Psoas muscle (tissue), 8 donors: ENCODE results near the gene CNNM3. TPM values are rescaled to one million over a fixed set of nuclear protein-coding genes. Genes with fewer than 3 reads are reported as not detected.
A peak's percentile ranks its signal among the peaks of the same experiment; 100 is the strongest.

ENCODE experiments used
- ATAC-seq, 4 donors: fragments of 200-7000 bp; cut with Tn5 transposase; one replicate each; pipeline ENCODE4 v1.9.1; 2020; ENCODE audit warnings: moderate library complexity in 3 of 4, mild to moderate bottlenecking in 2 of 4
- DNase-seq, 2 donors: peaks; one replicate each; pipeline ENCODE4 v3.0.0-alpha.2; 2020
- H3K27ac ChIP-seq: fragments of 200-600 bp; one replicate; pipeline ENCODE4 v1.8.0; 2022
- H3K27me3 ChIP-seq, 3 donors: fragments of 200-600 bp in 1 of 3; one replicate each; pipeline versions ENCODE4 v1.6.1 to v1.8.0; 2013 to 2022; ENCODE audit warnings: low read length in 2 of 3, mild to moderate bottlenecking in 2 of 3, moderate library complexity in 1 of 3; ENCODE audit not compliant: insufficient read depth in 3 of 3
- H3K36me3 ChIP-seq, 2 donors: fragments of 200-600 bp in 1 of 2; one replicate each; pipeline versions ENCODE4 v1.6.1 to v1.8.0; 2013 to 2022; ENCODE audit warnings: low read depth in 1 of 2, mild to moderate bottlenecking in 1 of 2, moderate library complexity in 1 of 2; ENCODE audit not compliant: insufficient read depth in 1 of 2
- H3K4me1 ChIP-seq: fragments of 200-600 bp; one replicate; pipeline ENCODE4 v1.8.0; 2022
- H3K4me3 ChIP-seq: fragments of 200-600 bp; one replicate; pipeline ENCODE4 v1.8.0; 2022; ENCODE audit warnings: mild to moderate bottlenecking
- H3K9me3 ChIP-seq: fragments of 200-600 bp; one replicate; pipeline ENCODE4 v1.8.0; 2022
- WGBS, 3 donors: extraction: QIAGEN DNeasy Blood & Tissue Kit; methylation state at CpG; one replicate each; pipeline versions ENCODE4 v1.1.6 to v1.1.7; 2013; 5-methylcytosine and 5-hydroxymethylcytosine counted together
- intact Hi-C, 2 donors: fragments of 100-400 bp; cut with DNase I; formaldehyde crosslinking; loops; one replicate each; pipeline versions ENCODE4 v1.11.0 to v1.14.2; 2022
- polyA plus RNA-seq, 3 donors: library from polyadenylated mRNA; stranded (reverse); fragments of 200-250 nt; gene quantifications; one replicate each; pipeline ENCODE4 v1.2.3, GENCODE V29; 2013
- total RNA-seq, 4 donors: library from RNA; stranded (reverse); fragmentation: NEBNext Ultra II Directional in 2 of 4; extraction: Animal tissue kit (Norgen Biotek cat#: 25700) in 2 of 4; gene quantifications; one replicate each; pipeline versions ENCODE4 v1.2.1 to v1.2.4, GENCODE V29; 2021 to 2023
- TF ChIP-seq, protein P1 (sequence below): fragments of 200-600 bp; IDR thresholded peaks from one replicate; pipeline ENCODE4 v1.8.0; 2022; ENCODE audit warnings: antibody characterized with exemption
- donor health status: healthy with polysubstance abuse.
- donor health status: DM: no; HTN: no; CAD: no; lungs with moderate emphysema.
- donor health status: Bipolar disorder and iron deficiency.
- donor health status: healthy.
- donor health status: DM: yes; HTN: yes; CAD: no.
- donor health status: DM: no; HTN: no; CAD: no.
- donor health status: DM: no; HTN: no; CAD: no.
- donor health status: DM: yes; HTN: yes; CAD: no.

Gene CNNM3
- total and polyA plus RNA-seq, 7 donors = 4.2 to 12.6 (median 7.7) TPM

DNA sequence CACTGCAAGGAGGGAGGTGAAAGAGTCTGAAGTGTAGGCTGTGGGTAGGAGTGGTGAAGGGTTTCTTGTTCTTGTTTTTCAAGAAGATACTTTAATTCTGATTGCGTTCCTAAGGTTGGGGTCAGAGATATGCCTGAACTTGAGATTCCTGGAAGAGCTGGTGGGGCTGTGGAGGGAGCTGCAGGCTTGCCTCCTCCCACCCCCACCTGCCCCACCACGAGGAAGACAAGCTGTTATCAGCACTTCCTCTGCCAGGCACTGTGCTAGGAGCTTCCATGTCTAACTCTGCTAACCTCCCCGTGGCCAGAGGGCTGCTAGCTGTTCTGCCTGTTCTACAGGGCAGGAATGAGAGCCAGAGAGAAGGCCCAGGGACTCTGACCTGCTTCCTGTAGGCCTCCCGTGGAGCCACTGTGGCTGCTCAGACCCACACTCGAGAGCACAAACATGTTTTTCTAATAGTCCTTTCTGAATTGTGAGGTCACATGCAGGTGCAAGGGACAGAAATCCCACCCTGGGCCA, 14.0 kb downstream of the CNNM3 start:
- peaks cover 6 to 78% of the 10 kb centered on the region in 2 donors for H3K36me3 ChIP-seq
- 53 to 61% (median 55%) methylated on average over 5 of the region's 5 CpGs for WGBS, 3 donors
- H3K9me3 ChIP-seq = no peaks in the 10 kb centered on the region
- H3K4me3 ChIP-seq = no peak overlapping the region
- peaks cover 19% of the 10 kb centered on the region for H3K4me1 ChIP-seq
- TF ChIP-seq, protein P1, sequence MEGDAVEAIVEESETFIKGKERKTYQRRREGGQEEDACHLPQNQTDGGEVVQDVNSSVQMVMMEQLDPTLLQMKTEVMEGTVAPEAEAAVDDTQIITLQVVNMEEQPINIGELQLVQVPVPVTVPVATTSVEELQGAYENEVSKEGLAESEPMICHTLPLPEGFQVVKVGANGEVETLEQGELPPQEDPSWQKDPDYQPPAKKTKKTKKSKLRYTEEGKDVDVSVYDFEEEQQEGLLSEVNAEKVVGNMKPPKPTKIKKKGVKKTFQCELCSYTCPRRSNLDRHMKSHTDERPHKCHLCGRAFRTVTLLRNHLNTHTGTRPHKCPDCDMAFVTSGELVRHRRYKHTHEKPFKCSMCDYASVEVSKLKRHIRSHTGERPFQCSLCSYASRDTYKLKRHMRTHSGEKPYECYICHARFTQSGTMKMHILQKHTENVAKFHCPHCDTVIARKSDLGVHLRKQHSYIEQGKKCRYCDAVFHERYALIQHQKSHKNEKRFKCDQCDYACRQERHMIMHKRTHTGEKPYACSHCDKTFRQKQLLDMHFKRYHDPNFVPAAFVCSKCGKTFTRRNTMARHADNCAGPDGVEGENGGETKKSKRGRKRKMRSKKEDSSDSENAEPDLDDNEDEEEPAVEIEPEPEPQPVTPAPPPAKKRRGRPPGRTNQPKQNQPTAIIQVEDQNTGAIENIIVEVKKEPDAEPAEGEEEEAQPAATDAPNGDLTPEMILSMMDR = no peak
- DNase-seq = no peak
- no peaks in the 10 kb centered on the region for H3K27me3 ChIP-seq
- intact Hi-C loops = no loop called here
- no peak overlapping the region for H3K27ac ChIP-seq
- no peak for ATAC-seq

DNA sequence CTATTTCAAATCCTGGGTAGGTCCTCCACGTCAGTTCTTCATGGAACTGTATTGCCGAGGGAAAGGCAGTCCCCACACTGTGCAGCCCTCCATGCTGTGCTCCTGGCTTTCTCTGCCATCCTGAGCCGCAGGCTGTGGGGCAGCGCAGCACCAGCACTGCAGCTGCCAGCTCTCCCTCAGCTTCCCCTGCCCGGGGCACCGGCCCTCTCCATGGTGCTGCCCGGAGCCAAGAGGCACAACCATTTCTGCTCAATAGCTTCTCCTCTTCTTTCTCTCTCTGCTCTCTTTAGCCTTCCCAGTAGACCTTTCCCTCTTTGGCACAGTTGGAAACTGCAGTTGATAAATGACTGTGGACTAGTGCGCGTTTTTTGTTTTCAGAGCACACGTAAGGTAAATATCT, 15.6 kb downstream of the CNNM3 start:
- TF ChIP-seq, protein P1 = no peak
- H3K4me3 ChIP-seq = no peak overlapping the region
- intact Hi-C loops = no loop called here
- no peak for DNase-seq
- H3K9me3 ChIP-seq = no peaks in the 10 kb centered on the region
- peaks cover 6 to 63% of the 10 kb centered on the region in 2 donors for H3K36me3 ChIP-seq
- 60 to 74% (median 68%) methylated on average over 10 of the region's 10 CpGs for WGBS, 3 donors
- ATAC-seq = peak in 1 of 4 donors; percentile 2
- no peaks in the 10 kb centered on the region for H3K27me3 ChIP-seq
- peaks cover 19% of the 10 kb centered on the region for H3K4me1 ChIP-seq
- H3K27ac ChIP-seq = peak overlapping the region; percentile 62

DNA sequence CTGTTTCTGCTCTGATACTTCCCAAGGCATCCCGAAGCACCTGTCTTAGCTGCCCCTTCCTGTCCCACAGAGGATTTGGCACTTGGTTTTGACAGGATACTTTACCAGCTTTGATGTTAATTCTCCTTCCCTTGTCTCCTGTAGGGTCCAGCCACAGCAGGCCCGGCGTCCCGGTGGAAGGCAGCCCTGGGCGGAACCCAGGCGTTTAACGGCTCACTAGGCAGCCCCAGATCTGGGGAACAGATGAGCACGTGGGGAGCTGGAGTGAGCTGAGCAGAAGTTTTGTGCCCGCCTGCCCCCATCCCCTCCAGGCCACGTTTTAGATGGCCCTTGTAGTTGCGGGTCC, 16.3 kb downstream of the CNNM3 start:
- Histone ChIP-seq H3K4me3 (no peak overlapping the region), H3K27me3 (no peaks in the 10 kb centered on the region), H3K36me3 (peaks cover 6 to 57% of the 10 kb centered on the region in 2 donors), H3K4me1 (peaks cover 19% of the 10 kb centered on the region), H3K27ac (peak overlapping the region; percentile 62), H3K9me3 (no peaks in the 10 kb centered on the region)
- TF ChIP-seq, protein P1 = no peak
- DNase-seq (no peak), ATAC-seq (no peak)
- 41 to 70% (median 53%) methylated on average over 11 of the region's 11 CpGs for WGBS, 3 donors
- intact Hi-C loops = no loop called here

DNA sequence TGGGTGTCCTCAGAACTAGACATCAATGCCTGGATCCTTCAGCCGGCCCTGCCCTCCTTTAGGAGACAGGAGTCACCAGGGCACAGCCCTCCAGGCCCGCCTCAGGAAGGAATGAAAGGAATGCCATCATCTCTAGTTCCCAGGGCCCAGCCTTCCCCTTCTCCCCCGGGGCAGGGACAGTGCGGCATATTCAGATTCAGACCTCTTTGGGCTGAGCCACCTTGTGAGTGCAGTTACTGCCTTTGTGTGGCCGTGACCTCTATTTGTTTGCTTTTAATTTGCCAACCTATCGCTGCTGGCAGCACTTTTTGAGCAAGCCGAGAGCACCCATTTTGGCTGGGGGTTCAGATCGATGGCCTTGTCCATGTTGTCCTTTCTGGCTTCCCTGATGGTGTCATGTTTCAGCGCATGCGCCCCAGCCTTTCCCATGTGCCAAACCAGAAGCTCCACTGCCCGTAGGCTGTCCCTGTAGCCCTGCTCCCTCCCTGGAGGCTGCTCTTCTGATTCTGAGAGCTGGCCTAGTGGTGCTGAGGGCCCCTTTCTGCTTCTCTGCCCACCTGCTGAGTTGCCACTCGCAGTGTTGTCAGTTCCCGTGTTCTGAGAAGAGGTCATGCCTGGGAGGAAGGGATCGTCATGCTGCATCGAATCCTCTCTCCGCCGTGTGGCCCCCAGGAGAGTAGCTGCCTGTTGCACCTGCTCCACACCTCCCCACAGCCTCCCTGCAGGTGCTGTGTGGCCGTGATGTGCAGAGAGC, 16.9 kb downstream of the CNNM3 start:
- H3K27ac ChIP-seq = peak overlapping the region; percentile 62
- DNase-seq (peak; percentile 83 to 91), ATAC-seq (peak; percentile 50 to 68 (median 64))
- H3K9me3 ChIP-seq = no peaks in the 10 kb centered on the region
- no peaks in the 10 kb centered on the region for H3K27me3 ChIP-seq
- no peak overlapping the region for H3K4me3 ChIP-seq
- intact Hi-C loops = no loop called here
- TF ChIP-seq, protein P1 = no peak
- H3K36me3 ChIP-seq = peaks cover 6 to 57% of the 10 kb centered on the region in 2 donors
- 22 to 26% (median 23%) methylated on average over 18 of the region's 18 CpGs for WGBS, 3 donors
- H3K4me1 ChIP-seq = peaks cover 19% of the 10 kb centered on the region
